Stimulated activated CD4-positive, alpha-beta T cell treated with anti-CD3 and anti-CD28 coated beads, Interleukin-4, amount 100 ng/mL, for 48 hours (primary cell): ENCODE measurements around the gene SPATA2L.
"Not testable (repeated sequence)": the region's sequence is repeated elsewhere in the genome, so short reads cannot be mapped to it uniquely, and the experiment has no call there.

Source experiments
- DNase-seq, 2 donors: peaks; one replicate each; pipeline ENCODE4 v3.0.0-alpha.2; 2020; ENCODE audit warnings: low read depth in 2 of 2

The SPATA2L gene

GRCh38 chr16:89707695-89708094, 6.2 kb upstream of the SPATA2L start:
- no peak for DNase-seq

- no peak for DNase-seq
Observed at GRCh38 chr16:89706518-89707260, 5.2 kb upstream of the SPATA2L start.

- DNase-seq, result no peak
Observed at GRCh38 chr16:89705006-89705405, 3.5 kb upstream of the SPATA2L start.

- DNase-seq, result no peak
Observed at GRCh38 chr16:89704281-89704680, 2.8 kb upstream of the SPATA2L start.

- peak; percentile 36 to 43 for DNase-seq
Observed at GRCh38 chr16:89700649-89701424, 668 bp downstream of the SPATA2L start.

- DNase-seq, result peak; percentile 97 to 98
Observed at GRCh38 chr16:89700100-89700648, 1.3 kb downstream of the SPATA2L start.

- DNase-seq, result not testable (repeated sequence)
Observed at GRCh38 chr16:89699629-89700099, 1.8 kb downstream of the SPATA2L start.

GRCh38 chr16:89698717-89699116, 2.8 kb downstream of the SPATA2L start:
- not testable (repeated sequence) for DNase-seq

- DNase-seq, result no peak
Observed at GRCh38 chr16:89697616-89698331, 3.7 kb downstream of the SPATA2L start.

- DNase-seq, result no peak
Observed at GRCh38 chr16:89697161-89697615, 4.3 kb downstream of the SPATA2L start.

GRCh38 chr16:89696670-89697128, 4.8 kb downstream of the SPATA2L start:
- no peak for DNase-seq

- DNase-seq, result no peak
Observed at GRCh38 chr16:89695875-89696669, 5.4 kb downstream of the SPATA2L start.

GRCh38 chr16:89695086-89695874, 6.2 kb downstream of the SPATA2L start:
- no peak for DNase-seq

GRCh38 chr16:89694784-89695085, 6.8 kb downstream of the SPATA2L start:
- not testable (repeated sequence) for DNase-seq

GRCh38 chr16:89693931-89694783, 7.3 kb downstream of the SPATA2L start:
- DNase-seq, result no peak

- DNase-seq, result no peak
Observed at GRCh38 chr16:89693289-89693731, 8.2 kb downstream of the SPATA2L start.

- DNase-seq, result no peak
Observed at GRCh38 chr16:89691986-89692569, 9.4 kb downstream of the SPATA2L start.

- DNase-seq, result no peak
Observed at GRCh38 chr16:89691231-89691985, 10.1 kb downstream of the SPATA2L start.
